Measurements from ENCODE around the gene HDAC11. TPM values are rescaled to one million over a fixed set of nuclear protein-coding genes. Genes with fewer than 3 reads are reported as not detected.

Gene HDAC11
- total and polyA plus RNA-seq, 2 donors (not counting 1 experiment from before 2014, with no cell fraction given), result 5.2 to 23.1 TPM

GRCh38 chr3:13501056-13501455 lies 20.9 kb downstream of the HDAC11 start:
- Histone ChIP-seq H2AFZ (ENCODE audit: low read length) (no peak overlapping the region), H3K36me3 (ENCODE audit: control insufficient read depth, insufficient read depth, low read length) (no peaks in the 10 kb centered on the region), H3K4me1 (ENCODE audit: control insufficient read depth, extremely low read depth, insufficient read depth, low read length) (no peaks in the 10 kb centered on the region), H4K20me1 (ENCODE audit: control insufficient read depth, extremely low read depth, insufficient read depth, low read length) (no peaks in the 10 kb centered on the region), H3K9me3 (ENCODE audit: control insufficient read depth, insufficient read depth, low read depth, low read length) (no peaks in the 10 kb centered on the region), H3K27ac (ENCODE audit: insufficient read depth, low read length) (no peak overlapping the region), H3K4me3 (replicated peaks in 1 of 4; ENCODE audit: control extremely low read depth in 1 of 4, insufficient read depth in 1 of 4, low read depth in 3 of 4, low read length in 4 of 4) (no peak overlapping the region), H3K27me3 (ENCODE audit: control insufficient read depth, insufficient read depth, low read length) (no peaks in the 10 kb centered on the region), H3K9ac (ENCODE audit: insufficient read depth, low read length) (no peak overlapping the region), H3K4me2 (ENCODE audit: extremely low read depth, insufficient read depth, low read length) (no peak overlapping the region), H3K79me2 (ENCODE audit: control insufficient read depth, insufficient read depth, low read length) (no peaks in the 10 kb centered on the region)
- DNase-seq (ENCODE audit: low read depth in 2 of 2), result no peak
- TF ChIP-seq EZH2 (IDR thresholded peaks at IDR 0.05; ENCODE audit: low read length, missing control alignments), result no peak

GRCh38 chr3:13501521-13501920 lies 21.4 kb downstream of the HDAC11 start:
- H3K27ac ChIP-seq (ENCODE audit: insufficient read depth, low read length), result no peak overlapping the region
- H2AFZ ChIP-seq (ENCODE audit: low read length), result no peak overlapping the region
- no peaks in the 10 kb centered on the region for H3K4me1 ChIP-seq (ENCODE audit: control insufficient read depth, extremely low read depth, insufficient read depth, low read length)
- no peaks in the 10 kb centered on the region for H3K36me3 ChIP-seq (ENCODE audit: control insufficient read depth, insufficient read depth, low read length)
- no peaks in the 10 kb centered on the region for H3K79me2 ChIP-seq (ENCODE audit: control insufficient read depth, insufficient read depth, low read length)
- no peak overlapping the region for H3K4me2 ChIP-seq (ENCODE audit: extremely low read depth, insufficient read depth, low read length)
- H3K9ac ChIP-seq (ENCODE audit: insufficient read depth, low read length), result no peak overlapping the region
- TF ChIP-seq CTCF (conservative IDR thresholded peaks at IDR 0.05 in 1 of 2, IDR thresholded peaks at IDR 0.05 in 1 of 2; ENCODE audit: low read depth in 1 of 2, low read length in 2 of 2) (no peak), EZH2 (IDR thresholded peaks at IDR 0.05; ENCODE audit: low read length, missing control alignments) (no peak)
- H3K9me3 ChIP-seq (ENCODE audit: control insufficient read depth, insufficient read depth, low read depth, low read length), result no peaks in the 10 kb centered on the region
- H4K20me1 ChIP-seq (ENCODE audit: control insufficient read depth, extremely low read depth, insufficient read depth, low read length), result no peaks in the 10 kb centered on the region
- H3K27me3 ChIP-seq (ENCODE audit: control insufficient read depth, insufficient read depth, low read length), result no peaks in the 10 kb centered on the region
- DNase-seq (ENCODE audit: low read depth in 2 of 2), result no peak
- no peak overlapping the region for H3K4me3 ChIP-seq (replicated peaks in 1 of 4; ENCODE audit: control extremely low read depth in 1 of 4, insufficient read depth in 1 of 4, low read depth in 3 of 4, low read length in 4 of 4)

GRCh38 chr3:13501958-13502790 lies 22.1 kb downstream of the HDAC11 start:
- DNase-seq (ENCODE audit: low read depth in 2 of 2), result no peak
- no peak overlapping the region for H3K27ac ChIP-seq (ENCODE audit: insufficient read depth, low read length)

More at GRCh38 chr3:13501958-13502790, 22.1 kb downstream of the HDAC11 start:
- Histone ChIP-seq H3K27me3 (ENCODE audit: control insufficient read depth, insufficient read depth, low read length) (no peaks in the 10 kb centered on the region), H3K9ac (ENCODE audit: insufficient read depth, low read length) (no peak overlapping the region), H2AFZ (ENCODE audit: low read length) (no peak overlapping the region), H3K4me3 (replicated peaks in 1 of 4; ENCODE audit: control extremely low read depth in 1 of 4, insufficient read depth in 1 of 4, low read depth in 3 of 4, low read length in 4 of 4) (no peak overlapping the region), H3K4me1 (ENCODE audit: control insufficient read depth, extremely low read depth, insufficient read depth, low read length) (no peaks in the 10 kb centered on the region), H3K79me2 (ENCODE audit: control insufficient read depth, insufficient read depth, low read length) (no peaks in the 10 kb centered on the region), H3K36me3 (ENCODE audit: control insufficient read depth, insufficient read depth, low read length) (no peaks in the 10 kb centered on the region), H4K20me1 (ENCODE audit: control insufficient read depth, extremely low read depth, insufficient read depth, low read length) (no peaks in the 10 kb centered on the region), H3K4me2 (ENCODE audit: extremely low read depth, insufficient read depth, low read length) (no peak overlapping the region), H3K9me3 (ENCODE audit: control insufficient read depth, insufficient read depth, low read depth, low read length) (no peaks in the 10 kb centered on the region)
- TF ChIP-seq CTCF (conservative IDR thresholded peaks at IDR 0.05 in 1 of 2, IDR thresholded peaks at IDR 0.05 in 1 of 2; ENCODE audit: low read depth in 1 of 2, low read length in 2 of 2) (no peak), EZH2 (IDR thresholded peaks at IDR 0.05; ENCODE audit: low read length, missing control alignments) (no peak)

Data from fibroblast of lung (primary cell).